HepG2 (cell line): ENCODE results near the gene HLCS. TPM values are rescaled to one million over a fixed set of nuclear protein-coding genes. Genes with fewer than 3 reads are reported as not detected.

Experiments
- CCAR2 ChIP-seq: fragments of 200-400 bp; formaldehyde crosslinking; optimal IDR thresholded peaks from 2 replicates; pipeline ENCODE3; 2018; ENCODE audit warnings: low read depth, mild to moderate bottlenecking, low read length, moderate library complexity
- ELF1 ChIP-seq: sonication (generic); formaldehyde crosslinking; IDR thresholded peaks from 2 replicates; pipeline ENCODE4 v1.4.0; 2020; ENCODE audit warnings: missing genetic modification reagents
- ETV5 ChIP-seq: IDR thresholded peaks from 2 replicates; pipeline ENCODE4 v1.6.1; 2018; ENCODE audit warnings: missing biosample characterization, missing genetic modification reagents, inconsistent platforms, borderline replicate concordance
- KDM6A ChIP-seq: IDR thresholded peaks from 2 replicates; pipeline ENCODE4 v1.6.1; 2016; ENCODE audit warnings: low read depth
- SNAPC4 ChIP-seq: sonication (generic); formaldehyde crosslinking; IDR thresholded peaks from 2 replicates; pipeline ENCODE4 v1.4.0; 2020; ENCODE audit warnings: mild to moderate bottlenecking, missing genetic modification reagents
- ZBTB40 ChIP-seq, 2 experiments: fragments of 450-650 bp in 1 of 2; sonication (generic) in 1 of 2; formaldehyde crosslinking in 1 of 2; IDR thresholded peaks; 2 replicates each; pipeline versions ENCODE4 v1.6.1 to v1.8.0; 2016 to 2022; ENCODE audit warnings: antibody characterized with exemption in 1 of 2, mild to moderate bottlenecking in 1 of 2, missing genetic modification reagents in 1 of 2
- ZMYM4 ChIP-seq: sonication (generic); formaldehyde crosslinking; IDR thresholded peaks from 2 replicates; pipeline ENCODE4 v1.8.1; 2023; ENCODE audit warnings: mild to moderate bottlenecking, missing genetic modification reagents
- ZNF18 ChIP-seq: sonication (generic); formaldehyde crosslinking; IDR thresholded peaks from 2 replicates; pipeline ENCODE4 v1.8.0; 2022; ENCODE audit warnings: mild to moderate bottlenecking, missing genetic modification reagents; ENCODE audit not compliant: insufficient replicate concordance
- polyA plus RNA-seq, 8 experiments: library from polyadenylated mRNA; depleted of rRNA in 3 of 8; stranded (reverse) in 7 of 8; unstranded in 1 of 8; fragments of >200 nt; fragmentation: Illumina TruSeq in 4 of 8; extraction: Trizol in 4 of 8; gene quantifications; 2 replicates each; pipeline versions ENCODE4 v1.2.1 to v1.2.3, GENCODE V29; 2011 to 2016; ENCODE audit warnings: low read depth in 4 of 8, missing spikeins in 1 of 8, mixed read lengths in 1 of 8; ENCODE audit not compliant: insufficient read depth in 1 of 8
- total RNA-seq, 5 experiments: library from RNA; depleted of rRNA; stranded (reverse); fragments of >200 nt; fragmentation: Illumina TruSeq; extraction: Trizol; gene quantifications; 2 replicates each; pipeline ENCODE4 v1.2.3, GENCODE V29; 2016; ENCODE audit warnings: low read depth in 1 of 5

Gene HLCS
- total and polyA plus RNA-seq, 2 of the 13 experiments (the other 11 are each of a cell fraction or from before 2014, with no cell fraction given): 7.9 to 12.3 TPM

GRCh38 chr21:36859744-36860501, 106.5 kb downstream of the HLCS start (continued):
- TF ChIP-seq ZBTB40 (IDR thresholded peaks at IDR 0.05) (no peak), ZBTB40 (CRISPR knock-in tag; IDR thresholded peaks at IDR 0.05) (peak; percentile 46; the same call in 1 of the 2 replicates), SNAPC4 (CRISPR knock-in tag) (no peak), ZMYM4 (CRISPR knock-in tag) (peak; percentile 79), KDM6A (CRISPR knock-in tag) (peak; percentile 85), ETV5 (CRISPR knock-in tag) (peak; percentile 31; the same call in 1 of the 2 replicates), ZNF18 (CRISPR knock-in tag) (peak; percentile 65), CCAR2 (no peak), ELF1 (peak; percentile 69)
